Lower lobe of right lung (tissue), 2 donors: Measurements from ENCODE around the gene KIAA1549. TPM values are rescaled to one million over a fixed set of nuclear protein-coding genes. Genes with fewer than 3 reads are reported as not detected.

Experiments used
- ATAC-seq, 2 donors: fragments of 200-7000 bp; cut with Tn5 transposase; one replicate each; pipeline ENCODE4 v1.9.1; 2020 to 2022; ENCODE audit warnings: mild to moderate bottlenecking in 2 of 2, moderate library complexity in 2 of 2
- DNase-seq: peaks from one replicate; pipeline ENCODE4 v3.0.0-alpha.2; 2020
- H3K27ac ChIP-seq: fragments of 200-600 bp; one replicate; pipeline ENCODE4 v1.8.0; 2022
- H3K27me3 ChIP-seq: fragments of 200-600 bp; one replicate; pipeline ENCODE4 v1.8.0; 2022; ENCODE audit warnings: low read depth
- H3K36me3 ChIP-seq: fragments of 200-600 bp; one replicate; pipeline ENCODE4 v1.8.0; 2022; ENCODE audit warnings: mild to moderate bottlenecking
- H3K4me1 ChIP-seq: fragments of 200-600 bp; one replicate; pipeline ENCODE4 v1.8.0; 2022
- H3K4me3 ChIP-seq: fragments of 200-600 bp; one replicate; pipeline ENCODE4 v1.8.0; 2022; ENCODE audit warnings: mild to moderate bottlenecking
- H3K9me3 ChIP-seq: fragments of 200-600 bp; one replicate; pipeline ENCODE4 v1.8.0; 2022
- intact Hi-C: fragments of 100-400 bp; cut with DNase I; formaldehyde crosslinking; loops from one replicate; pipeline ENCODE4 v1.11.0; 2022
- total RNA-seq: library from RNA; stranded (reverse); fragmentation: NEBNext Ultra II Directional; extraction: Animal tissue kit (Norgen Biotek cat#: 25700); gene quantifications from one replicate; pipeline ENCODE4 v1.2.1, GENCODE V29; 2021
- TF ChIP-seq, protein P1 (sequence below): fragments of 200-600 bp; IDR thresholded peaks from one replicate; pipeline ENCODE4 v1.8.0; 2022; ENCODE audit warnings: antibody characterized with exemption, mild to moderate bottlenecking
- donor health status: DM: no; HTN: yes; CAD: no; lungs with severe emphysema.

KIAA1549 gene
- total RNA-seq, 1 donor from 2014 or later = 5.3 TPM

- DNase-seq = no peak
- H3K9me3 ChIP-seq = no peaks in the 10 kb centered on the region
- TF ChIP-seq, protein P1, sequence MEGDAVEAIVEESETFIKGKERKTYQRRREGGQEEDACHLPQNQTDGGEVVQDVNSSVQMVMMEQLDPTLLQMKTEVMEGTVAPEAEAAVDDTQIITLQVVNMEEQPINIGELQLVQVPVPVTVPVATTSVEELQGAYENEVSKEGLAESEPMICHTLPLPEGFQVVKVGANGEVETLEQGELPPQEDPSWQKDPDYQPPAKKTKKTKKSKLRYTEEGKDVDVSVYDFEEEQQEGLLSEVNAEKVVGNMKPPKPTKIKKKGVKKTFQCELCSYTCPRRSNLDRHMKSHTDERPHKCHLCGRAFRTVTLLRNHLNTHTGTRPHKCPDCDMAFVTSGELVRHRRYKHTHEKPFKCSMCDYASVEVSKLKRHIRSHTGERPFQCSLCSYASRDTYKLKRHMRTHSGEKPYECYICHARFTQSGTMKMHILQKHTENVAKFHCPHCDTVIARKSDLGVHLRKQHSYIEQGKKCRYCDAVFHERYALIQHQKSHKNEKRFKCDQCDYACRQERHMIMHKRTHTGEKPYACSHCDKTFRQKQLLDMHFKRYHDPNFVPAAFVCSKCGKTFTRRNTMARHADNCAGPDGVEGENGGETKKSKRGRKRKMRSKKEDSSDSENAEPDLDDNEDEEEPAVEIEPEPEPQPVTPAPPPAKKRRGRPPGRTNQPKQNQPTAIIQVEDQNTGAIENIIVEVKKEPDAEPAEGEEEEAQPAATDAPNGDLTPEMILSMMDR = no peak
- intact Hi-C loops = no loop called here
- no peak overlapping the region for H3K27ac ChIP-seq
- no peaks in the 10 kb centered on the region for H3K36me3 ChIP-seq
- peaks cover 7% of the 10 kb centered on the region for H3K4me1 ChIP-seq
- ATAC-seq = no peak
- H3K4me3 ChIP-seq = no peak overlapping the region
- no peaks in the 10 kb centered on the region for H3K27me3 ChIP-seq
Observed at GRCh38 chr7:138932427-138932826, 48.8 kb downstream of the KIAA1549 start.

DNA sequence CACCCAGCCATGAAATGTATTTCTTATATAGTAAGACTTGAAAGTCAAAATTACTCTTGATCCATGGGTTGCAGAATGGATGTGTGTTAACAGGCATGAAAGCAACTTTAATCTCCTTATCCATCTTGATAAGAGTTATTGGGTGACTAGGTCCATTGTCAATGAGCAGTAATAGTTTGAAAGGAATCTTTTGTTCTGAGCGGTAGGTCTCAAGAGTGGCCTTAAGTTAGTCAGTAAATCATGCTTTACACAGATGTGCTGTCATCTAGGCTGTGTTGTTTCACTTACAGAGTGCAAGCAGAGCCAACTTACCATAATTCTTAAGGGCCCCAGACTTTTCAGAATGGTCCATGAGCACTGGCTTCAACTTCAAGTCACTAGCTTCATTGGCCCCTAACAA is 51.2 kb downstream of the KIAA1549 start:
- intact Hi-C loops = no loop called here
- ATAC-seq = no peak
- DNase-seq = no peak
- H3K27me3 ChIP-seq = no peaks in the 10 kb centered on the region
- H3K4me1 ChIP-seq = peaks cover 5% of the 10 kb centered on the region
- H3K36me3 ChIP-seq = no peaks in the 10 kb centered on the region
- no peak overlapping the region for H3K27ac ChIP-seq
- H3K9me3 ChIP-seq = no peaks in the 10 kb centered on the region
- H3K4me3 ChIP-seq = no peak overlapping the region
- TF ChIP-seq, protein P1 = no peak

DNA sequence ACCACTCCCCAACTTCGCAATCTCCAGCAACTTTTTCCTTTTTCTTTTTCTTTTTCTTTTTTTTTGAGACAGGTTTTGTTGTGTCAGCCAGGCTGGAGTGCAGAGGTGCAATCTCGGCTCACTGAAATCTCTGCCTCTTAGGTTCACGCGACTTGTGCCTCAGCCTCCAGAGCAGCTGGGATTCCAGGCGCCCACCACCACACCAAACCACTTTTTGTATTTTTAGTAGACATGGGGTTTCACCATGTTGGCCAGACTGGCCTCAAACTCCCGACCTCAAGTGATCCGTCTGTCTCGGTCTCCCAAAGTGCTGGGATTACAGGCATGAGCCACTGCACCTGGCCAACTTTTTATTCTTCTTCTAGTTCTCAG is 55.0 kb downstream of the KIAA1549 start:
- H3K4me1 ChIP-seq = no peaks in the 10 kb centered on the region
- intact Hi-C loops = no loop called here
- H3K27me3 ChIP-seq = no peaks in the 10 kb centered on the region
- no peak overlapping the region for H3K4me3 ChIP-seq
- no peaks in the 10 kb centered on the region for H3K36me3 ChIP-seq
- H3K27ac ChIP-seq = no peak overlapping the region
- DNase-seq = no peak
- H3K9me3 ChIP-seq = no peaks in the 10 kb centered on the region
- TF ChIP-seq, protein P1 = no peak
- no peak for ATAC-seq

DNA sequence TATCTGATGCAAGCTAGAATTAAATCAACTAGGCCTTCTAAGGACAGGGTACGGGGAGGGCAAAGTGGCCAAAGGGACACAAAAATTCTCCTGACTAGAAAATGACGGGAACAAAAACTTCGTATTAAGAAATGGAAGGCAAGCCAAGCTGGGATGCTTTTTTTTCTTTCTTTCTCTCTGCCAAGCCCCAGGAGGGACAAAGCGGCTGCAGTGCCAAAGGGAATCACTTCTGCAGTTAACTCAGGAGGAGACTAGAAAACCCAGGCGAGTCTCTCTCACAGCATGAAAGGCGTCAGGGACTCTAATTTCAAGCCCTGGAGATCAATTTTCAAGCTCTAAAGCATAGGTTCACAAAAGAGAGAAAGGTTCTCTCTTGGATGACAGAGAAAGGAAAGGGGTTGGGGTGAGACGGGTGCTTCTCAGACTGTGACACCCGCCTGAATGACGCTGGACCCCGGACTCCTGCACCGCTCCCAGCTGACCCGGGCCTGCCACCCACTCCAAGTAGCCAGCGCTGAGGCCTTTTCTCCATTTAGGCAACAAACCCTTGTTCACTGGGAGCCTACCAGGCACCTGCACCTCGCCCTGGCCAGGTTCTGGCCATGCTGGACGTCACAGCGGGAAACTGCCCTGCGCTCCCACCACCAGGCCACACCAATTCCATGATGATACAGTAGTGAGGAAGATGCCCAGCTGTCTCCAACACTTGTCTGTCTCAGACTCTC is 56.5 kb downstream of the KIAA1549 start:
- no peaks in the 10 kb centered on the region for H3K4me1 ChIP-seq
- TF ChIP-seq, protein P1 = no peak
- intact Hi-C loops = no loop called here
- no peaks in the 10 kb centered on the region for H3K36me3 ChIP-seq
- ATAC-seq (no peak), DNase-seq (no peak)
- H3K27ac ChIP-seq = no peak overlapping the region
- no peak overlapping the region for H3K4me3 ChIP-seq
- no peaks in the 10 kb centered on the region for H3K27me3 ChIP-seq
- no peaks in the 10 kb centered on the region for H3K9me3 ChIP-seq

DNA sequence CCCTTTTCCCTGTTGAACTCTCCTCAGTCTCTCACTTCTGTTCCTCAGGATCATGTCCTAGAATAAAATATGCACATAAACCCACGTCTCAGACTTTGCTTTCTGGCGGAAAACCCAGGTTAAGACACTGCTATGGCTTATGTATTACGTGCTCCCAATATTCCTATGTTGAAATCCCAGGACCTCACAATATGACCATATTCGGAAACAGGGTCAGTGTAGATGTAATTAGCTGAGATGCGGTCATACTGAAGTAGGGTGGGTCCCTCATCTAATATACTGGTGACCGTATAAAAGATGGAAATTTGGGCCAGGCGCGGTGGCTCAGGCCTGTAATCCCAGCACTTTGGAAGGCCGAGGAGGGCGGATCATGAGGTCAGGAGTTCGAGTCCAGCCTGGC is 59.9 kb downstream of the KIAA1549 start:
- no peak for DNase-seq
- intact Hi-C loops = no loop called here
- ATAC-seq = no peak
- TF ChIP-seq, protein P1 = no peak
- H3K4me3 ChIP-seq = no peak overlapping the region
- peaks cover 13% of the 10 kb centered on the region for H3K36me3 ChIP-seq
- H3K27ac ChIP-seq = no peak overlapping the region
- no peaks in the 10 kb centered on the region for H3K9me3 ChIP-seq
- H3K4me1 ChIP-seq = no peaks in the 10 kb centered on the region
- H3K27me3 ChIP-seq = no peaks in the 10 kb centered on the region
